Stomach (tissue), 9 donors: ENCODE results near the gene BNC2. TPM values are rescaled to one million over a fixed set of nuclear protein-coding genes. Genes with fewer than 3 reads are reported as not detected.

ENCODE experiments used
- DNase-seq, 2 donors: peaks; one replicate each; pipeline versions ENCODE4 v3.0.0 to v3.0.0-alpha.2; 2013 to 2019
- H3K27ac ChIP-seq, 5 donors: fragments of 200-600 bp in 4 of 5; sonication (generic) in 4 of 5; one replicate each; pipeline ENCODE4 v1.5.1; 2013 to 2019; ENCODE audit warnings: mild to moderate bottlenecking in 1 of 5, moderate library complexity in 1 of 5
- H3K27me3 ChIP-seq, 3 donors: fragments of 200-600 bp; sonication (generic); one replicate each; pipeline ENCODE4 v1.5.1; 2017 to 2019; ENCODE audit warnings: mixed run types in 1 of 3
- H3K36me3 ChIP-seq, 4 donors: fragments of 200-600 bp; sonication (generic); 1 replicate in 3 of 4; 2 replicates in 1 of 4; pipeline ENCODE4 v1.5.1; 2016 to 2019
- H3K4me1 ChIP-seq, 4 donors: fragments of 200-600 bp; sonication (generic); one replicate each; pipeline ENCODE4 v1.5.1; 2016 to 2019
- H3K4me3 ChIP-seq, 4 donors: fragments of 200-600 bp; sonication (generic) in 3 of 4; one replicate each; pipeline ENCODE4 v1.5.1; 2016 to 2019; ENCODE audit warnings: mild to moderate bottlenecking in 1 of 4
- H3K9me3 ChIP-seq, 4 donors: fragments of 200-600 bp; sonication (generic); one replicate each; pipeline ENCODE4 v1.5.1; 2016 to 2019
- EP300 ChIP-seq: sonication (generic); formaldehyde crosslinking; IDR thresholded peaks from one replicate; pipeline ENCODE4 v1.6.1; 2017; ENCODE audit warnings: antibody characterized with exemption
- POLR2A ChIP-seq, 4 donors: fragments of 450-650 bp; IDR thresholded peaks; one replicate each; pipeline ENCODE4 v1.6.1; 2016; ENCODE audit warnings: antibody characterized with exemption in 4 of 4, control low read depth in 2 of 4, mild to moderate bottlenecking in 1 of 4, moderate library complexity in 1 of 4
- POLR2AphosphoS5 ChIP-seq, 3 donors: sonication (generic); formaldehyde crosslinking; IDR thresholded peaks; one replicate each; pipeline ENCODE4 v1.6.1; 2016; ENCODE audit warnings: antibody characterized with exemption in 3 of 3
- WGBS, 5 donors: extraction: QIAGEN DNeasy Blood & Tissue Kit in 3 of 5; methylation state at CpG; one replicate each; pipeline versions ENCODE4 v1.1.5 to v1.1.7; 2013 to 2018; 5-methylcytosine and 5-hydroxymethylcytosine counted together
- intact Hi-C: fragments of 100-400 bp; cut with DNase I; formaldehyde crosslinking; loops from one replicate; pipeline ENCODE4 v1.15.1; 2023; ENCODE audit warnings: low total_unique reads
- polyA plus RNA-seq, 3 donors: library from polyadenylated mRNA; stranded (reverse); fragments of 200-250 nt; gene quantifications; one replicate each; pipeline ENCODE4 v1.2.3, GENCODE V29; 2013
- total RNA-seq, 5 donors: library from RNA; depleted of rRNA; stranded (reverse); fragments of >200 nt; gene quantifications; one replicate each; pipeline versions ENCODE4 v1.1.0 to v1.2.3, GENCODE V29; 2014 to 2016
- TF ChIP-seq, protein P1 (sequence below), 7 experiments: fragments of 450-650 bp in 4 of 7; fragments of 200-600 bp in 3 of 7; sonication (generic) in 3 of 7; IDR thresholded peaks; one replicate each; pipeline ENCODE4 v1.5.1; 2016 to 2019; ENCODE audit warnings: antibody characterized with exemption in 7 of 7, control low read depth in 2 of 7, mild to moderate bottlenecking in 1 of 7
- donor health status: healthy with polysubstance abuse.
- donor health status: Bipolar disorder and iron deficiency.
- donor health status: healthy.

Gene BNC2
- total and polyA plus RNA-seq, 8 donors, result 1.1 to 60.7 (median 7.6) TPM

DNA sequence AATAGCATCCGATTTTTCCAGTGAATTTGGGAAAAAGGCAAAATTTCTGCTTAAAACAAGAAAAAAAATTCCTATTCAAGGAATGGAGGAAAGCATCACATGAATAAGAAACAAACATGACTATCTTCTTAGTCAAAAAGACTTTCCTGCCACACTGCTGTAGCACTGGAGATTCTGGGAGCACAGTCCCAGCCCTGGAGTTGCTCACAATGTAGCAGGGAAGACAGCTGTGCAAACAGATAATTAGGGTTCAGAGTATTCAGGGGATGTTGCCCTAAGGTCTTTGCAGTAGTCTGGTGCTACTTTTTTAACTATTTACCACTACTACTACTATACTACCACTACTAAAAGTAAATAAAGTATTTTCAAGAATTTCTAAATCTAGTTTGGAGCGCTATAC lies 86.5 kb downstream of the BNC2 start:
- Histone ChIP-seq H3K36me3 (no peaks in the 10 kb centered on the region), H3K27ac (no peak overlapping the region), H3K4me3 (no peak overlapping the region), H3K27me3 (no peaks in the 10 kb centered on the region), H3K9me3 (no peaks in the 10 kb centered on the region), H3K4me1 (peaks cover 0 to 8% (median 0%) of the 10 kb centered on the region in 4 donors)
- TF ChIP-seq POLR2A (IDR thresholded peaks at IDR 0.05) (no peak), EP300 (no peak), POLR2AphosphoS5 (IDR thresholded peaks at IDR 0.05) (no peak)
- TF ChIP-seq, protein P1, sequence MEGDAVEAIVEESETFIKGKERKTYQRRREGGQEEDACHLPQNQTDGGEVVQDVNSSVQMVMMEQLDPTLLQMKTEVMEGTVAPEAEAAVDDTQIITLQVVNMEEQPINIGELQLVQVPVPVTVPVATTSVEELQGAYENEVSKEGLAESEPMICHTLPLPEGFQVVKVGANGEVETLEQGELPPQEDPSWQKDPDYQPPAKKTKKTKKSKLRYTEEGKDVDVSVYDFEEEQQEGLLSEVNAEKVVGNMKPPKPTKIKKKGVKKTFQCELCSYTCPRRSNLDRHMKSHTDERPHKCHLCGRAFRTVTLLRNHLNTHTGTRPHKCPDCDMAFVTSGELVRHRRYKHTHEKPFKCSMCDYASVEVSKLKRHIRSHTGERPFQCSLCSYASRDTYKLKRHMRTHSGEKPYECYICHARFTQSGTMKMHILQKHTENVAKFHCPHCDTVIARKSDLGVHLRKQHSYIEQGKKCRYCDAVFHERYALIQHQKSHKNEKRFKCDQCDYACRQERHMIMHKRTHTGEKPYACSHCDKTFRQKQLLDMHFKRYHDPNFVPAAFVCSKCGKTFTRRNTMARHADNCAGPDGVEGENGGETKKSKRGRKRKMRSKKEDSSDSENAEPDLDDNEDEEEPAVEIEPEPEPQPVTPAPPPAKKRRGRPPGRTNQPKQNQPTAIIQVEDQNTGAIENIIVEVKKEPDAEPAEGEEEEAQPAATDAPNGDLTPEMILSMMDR (IDR thresholded peaks at IDR 0.05), result no peak
- WGBS, 5 donors, result 81 to 93% (median 88%) methylated on average over 2 of the region's 2 CpGs
- DNase-seq, result no peak
- intact Hi-C loops, result no loop called here

DNA sequence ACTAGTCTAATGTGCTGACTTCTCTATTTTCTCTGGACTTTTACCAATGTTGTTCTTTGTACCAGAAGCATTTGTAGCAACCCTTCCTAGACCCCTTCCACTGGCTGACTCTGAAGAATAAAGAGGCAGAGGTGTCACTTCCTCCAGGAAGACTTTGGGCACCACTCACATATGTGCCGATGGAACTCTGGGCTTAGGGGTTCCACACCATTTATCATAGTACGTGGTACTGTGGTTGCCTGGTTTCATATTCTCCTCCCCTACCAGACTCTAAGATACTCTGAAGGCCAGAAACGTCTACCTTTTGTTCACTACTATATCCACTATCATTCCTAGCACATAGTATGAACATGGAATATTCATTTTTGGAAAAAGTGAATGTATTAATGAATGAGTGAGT lies 88.0 kb downstream of the BNC2 start:
- H3K36me3 ChIP-seq, result no peaks in the 10 kb centered on the region
- intact Hi-C loops, result no loop called here
- no peak overlapping the region for H3K4me3 ChIP-seq
- H3K27me3 ChIP-seq, result no peaks in the 10 kb centered on the region
- DNase-seq, result no peak
- H3K4me1 ChIP-seq, result peaks cover 0 to 8% (median 2%) of the 10 kb centered on the region in 4 donors
- no peaks in the 10 kb centered on the region for H3K9me3 ChIP-seq
- 49 to 69% (median 59%) methylated on average over 3 of the region's 3 CpGs for WGBS, 5 donors
- no peak overlapping the region for H3K27ac ChIP-seq
- no peak for TF ChIP-seq EP300
- TF ChIP-seq, protein P1 (IDR thresholded peaks at IDR 0.05), result no peak
- no peak for TF ChIP-seq POLR2AphosphoS5 (IDR thresholded peaks at IDR 0.05)
- TF ChIP-seq POLR2A (IDR thresholded peaks at IDR 0.05), result no peak

DNA sequence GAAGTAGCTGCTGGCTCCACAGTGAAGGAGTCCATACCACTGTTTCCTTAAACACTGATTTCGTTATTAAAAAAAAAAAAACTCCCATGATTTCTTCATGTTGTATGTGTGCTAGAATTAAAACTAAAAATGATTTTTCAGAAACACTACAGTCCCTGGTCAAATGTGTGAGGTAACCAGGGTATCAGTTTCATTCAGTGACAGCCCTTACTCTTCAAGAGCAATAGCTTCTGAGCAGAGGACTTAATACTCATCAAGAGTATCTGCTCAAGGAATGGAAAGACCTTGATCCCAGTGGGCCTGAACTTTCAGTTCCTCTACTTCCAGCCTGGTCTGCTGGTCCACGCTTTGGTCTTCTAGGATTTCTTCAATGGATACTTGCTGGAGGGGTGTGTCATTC lies 95.1 kb downstream of the BNC2 start:
- peaks cover 0 to 10% (median 0%) of the 10 kb centered on the region in 4 donors for H3K4me1 ChIP-seq
- no peak overlapping the region for H3K4me3 ChIP-seq
- intact Hi-C loops, result no loop called here
- WGBS, 5 donors, result 77 to 95% (median 89%) methylated on average over 2 of the region's 2 CpGs
- no peak for DNase-seq
- TF ChIP-seq, protein P1 (IDR thresholded peaks at IDR 0.05), result no peak
- no peak for TF ChIP-seq POLR2AphosphoS5 (IDR thresholded peaks at IDR 0.05)
- no peak for TF ChIP-seq POLR2A (IDR thresholded peaks at IDR 0.05)
- no peak for TF ChIP-seq EP300
- H3K36me3 ChIP-seq, result no peaks in the 10 kb centered on the region
- no peaks in the 10 kb centered on the region for H3K27me3 ChIP-seq
- H3K27ac ChIP-seq, result no peak overlapping the region
- H3K9me3 ChIP-seq, result no peaks in the 10 kb centered on the region

DNA sequence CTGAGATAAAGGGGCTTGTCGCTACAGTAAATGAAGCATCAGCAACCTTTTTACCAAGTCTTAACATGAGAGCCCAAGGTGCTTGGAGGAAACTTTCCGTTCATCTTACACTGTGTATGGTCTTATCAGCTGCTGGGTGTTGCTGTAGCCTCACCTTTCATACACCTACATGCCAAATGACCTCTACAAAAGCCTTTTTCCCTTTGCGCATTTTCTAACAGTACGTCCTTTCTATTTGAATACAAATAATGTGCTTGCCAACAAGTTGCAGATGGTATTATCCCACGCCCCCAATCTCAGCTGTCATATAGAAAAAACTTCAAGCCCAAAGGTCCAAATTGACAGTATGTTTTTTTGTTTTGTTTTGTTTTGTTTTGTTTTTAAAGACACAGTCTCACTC lies 96.9 kb downstream of the BNC2 start:
- H3K4me1 ChIP-seq, result peaks cover 0 to 10% (median 0%) of the 10 kb centered on the region in 4 donors
- TF ChIP-seq, protein P1 (IDR thresholded peaks at IDR 0.05), result no peak
- TF ChIP-seq EP300 (no peak), POLR2A (IDR thresholded peaks at IDR 0.05) (no peak), POLR2AphosphoS5 (IDR thresholded peaks at IDR 0.05) (no peak)
- intact Hi-C loops, result no loop called here
- WGBS, 5 donors, result 42 to 70% (median 42%) methylated on average over 5 of the region's 5 CpGs
- no peak overlapping the region for H3K4me3 ChIP-seq
- no peaks in the 10 kb centered on the region for H3K9me3 ChIP-seq
- H3K36me3 ChIP-seq, result no peaks in the 10 kb centered on the region
- peak in 1 of 2 donors; percentile 22 for DNase-seq
- H3K27ac ChIP-seq, result no peak overlapping the region
- H3K27me3 ChIP-seq, result no peaks in the 10 kb centered on the region
